ENCODE measurements around the gene B4GALNT3. TPM values are rescaled to one million over a fixed set of nuclear protein-coding genes. Genes with fewer than 3 reads are reported as not detected.

Gene B4GALNT3
- total RNA-seq, 1 experiment from 2014 or later: 23.3 TPM

GRCh38 chr12:535396-535795 is 75.7 kb downstream of the B4GALNT3 start:
- Histone ChIP-seq H3K18ac (ENCODE audit: insufficient read length, low read depth, low read length) (no peak overlapping the region), H2AFZ (ENCODE audit: low read length) (no peak overlapping the region), H3K4ac (ENCODE audit: low read depth, low read length) (no peak overlapping the region), H3K4me1 (ENCODE audit: insufficient read depth, low read length) (peaks cover 2% of the 10 kb centered on the region; the same call in 1 of the 2 replicates), H3K27me3 (ENCODE audit: insufficient read depth, low read length) (no peaks in the 10 kb centered on the region), H2BK5ac (ENCODE audit: insufficient read length, low read length) (no peak overlapping the region), H3T11ph (ENCODE audit: low read length) (no peak overlapping the region), H3K14ac (ENCODE audit: insufficient read depth, low read length) (peak overlapping the region; percentile 35; the same call in 1 of the 2 replicates), H3K4me2 (ENCODE audit: insufficient read depth, insufficient read length, low read length) (no peak overlapping the region), H4K8ac (replicated peaks; ENCODE audit: insufficient read length, low read depth, low read length) (no peak overlapping the region), H3K56ac (ENCODE audit: insufficient read length, low read depth, low read length) (no peak overlapping the region), H3K9me3 (ENCODE audit: control insufficient read depth, low read depth, low read length) (no peaks in the 10 kb centered on the region), H3K9ac (ENCODE audit: extremely low read depth, insufficient read length, low read length) (no peak overlapping the region), H3K79me2 (ENCODE audit: insufficient read depth, low read length) (no peaks in the 10 kb centered on the region), H4K91ac (ENCODE audit: insufficient read length, low read depth, low read length) (no peak overlapping the region), H3K79me1 (ENCODE audit: insufficient read depth, low read depth, low read length, poor library complexity, severe bottlenecking) (no peaks in the 10 kb centered on the region), H2BK15ac (ENCODE audit: low read depth, low read length) (no peak overlapping the region), H4K5ac (ENCODE audit: insufficient read length, low read depth, low read length) (no peak overlapping the region), H3K27ac (ENCODE audit: insufficient read length, low read depth, low read length) (no peak overlapping the region), H3K23ac (ENCODE audit: insufficient read length, low read depth, low read length) (no peak overlapping the region), H4K20me1 (ENCODE audit: control insufficient read depth, insufficient read depth, insufficient read length) (no peaks in the 10 kb centered on the region), H2BK12ac (ENCODE audit: insufficient read length, low read depth, low read length) (no peak overlapping the region), H2AK5ac (ENCODE audit: insufficient read length, low read length) (no peak overlapping the region), H3K23me2 (ENCODE audit: insufficient read length, low read depth, low read length, poor library complexity, severe bottlenecking) (no peaks in the 10 kb centered on the region), H2BK120ac (ENCODE audit: low read depth, low read length, poor library complexity, severe bottlenecking) (no peak overlapping the region), H2BK20ac (ENCODE audit: low read depth, low read length, poor library complexity, severe bottlenecking) (no peak overlapping the region)
- WGBS (ENCODE audit: extremely low coverage, insufficient read length, low lambda C conversion rate): no CpG with 5 or more reads among the region's 7 CpGs
- Mint-ChIP-seq H3K36me3 (ENCODE audit: insufficient read depth in 1 of 3, low read depth in 3 of 3) (peaks cover 13 to 20% (median 16%) of the 10 kb centered on the region in 3 experiments), H3K4me3 (no peak overlapping the region), H3K4me1 (peaks cover 4 to 12% of the 10 kb centered on the region in 2 experiments), H3K27ac (no peak overlapping the region), H3K27me3 (ENCODE audit: low read depth) (no peaks in the 10 kb centered on the region; the same call in 1 of the 2 replicates), H3K9me3 (peaks cover 13 to 16% of the 10 kb centered on the region in 2 experiments)
- DNase-seq: no peak
- no peak for TF ChIP-seq CTCF (conservative IDR thresholded peaks at IDR 0.05)

Measured in H9 (cell line).